ENCODE results near the gene ANKS1A. TPM values are rescaled to one million over a fixed set of nuclear protein-coding genes. Genes with fewer than 3 reads are reported as not detected.
A peak's percentile ranks its signal among the peaks of the same experiment; 100 is the strongest.
"Not testable (repeated sequence)": the region's sequence is repeated elsewhere in the genome, so short reads cannot be mapped to it uniquely, and the experiment has no call there.

ANKS1A gene
- total RNA-seq, 1 experiment from 2014 or later, result 18.4 TPM

DNA sequence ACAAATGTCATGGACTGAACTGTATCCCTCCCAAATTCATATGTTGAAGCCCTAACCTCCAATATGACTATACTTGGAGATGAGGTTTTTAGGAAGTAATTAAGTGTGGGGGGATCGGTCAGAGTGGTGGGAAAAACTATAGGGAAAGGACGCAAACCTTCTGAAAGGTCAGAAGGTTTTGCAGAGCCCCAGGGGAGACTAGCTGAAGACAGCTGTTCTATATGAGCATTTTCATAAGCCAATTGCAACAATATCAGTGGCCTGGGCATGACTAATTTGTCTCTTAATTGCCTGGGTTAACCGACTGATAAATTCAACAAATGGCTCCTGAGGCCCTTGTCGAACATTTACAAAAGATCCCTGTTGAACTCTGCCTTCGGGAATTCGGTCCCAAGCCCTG lies 217.0 kb downstream of the ANKS1A start:
- not testable (repeated sequence) for DNase-seq (ENCODE audit: low read depth)

DNA sequence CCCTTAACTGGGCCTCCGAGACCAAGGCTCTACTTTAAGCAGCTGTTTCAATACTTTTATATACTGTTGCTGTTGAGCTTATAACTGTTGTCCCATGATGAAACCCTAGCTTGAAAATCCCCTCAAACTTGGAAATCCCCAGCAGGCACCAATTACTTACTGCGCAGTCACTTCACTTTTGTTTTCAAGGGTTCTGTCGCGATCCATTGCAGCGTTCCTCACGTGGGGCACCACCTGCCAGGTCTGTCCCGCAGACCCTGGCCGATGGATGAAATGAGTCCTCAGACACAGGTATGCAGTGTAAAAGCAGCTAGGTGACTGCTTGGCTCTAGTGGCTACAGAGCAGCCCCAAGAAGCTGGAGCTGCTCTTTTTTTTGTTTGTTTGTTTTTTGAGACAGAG lies 218.2 kb downstream of the ANKS1A start:
- DNase-seq (ENCODE audit: low read depth), result not testable (repeated sequence)

DNA sequence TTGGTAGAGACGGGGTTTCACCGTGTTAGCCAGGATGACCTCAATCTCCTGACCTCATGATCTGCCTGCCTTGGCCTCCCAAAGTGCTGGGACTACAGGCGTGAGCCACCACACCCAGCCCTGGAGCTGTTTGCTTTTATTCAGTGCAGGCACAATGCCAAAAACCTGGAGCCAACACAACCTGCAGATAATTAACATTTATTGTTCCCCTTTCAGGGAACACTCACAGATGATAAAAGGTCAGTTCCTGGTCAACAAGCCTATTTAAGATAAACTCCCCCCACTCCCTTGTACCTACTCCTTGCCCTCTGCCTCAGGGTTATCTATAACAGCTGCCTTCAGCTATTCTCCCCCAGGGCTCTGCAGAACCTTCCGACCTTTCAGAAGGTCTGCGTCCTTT lies 218.7 kb downstream of the ANKS1A start:
- DNase-seq (ENCODE audit: low read depth), result not testable (repeated sequence)

DNA sequence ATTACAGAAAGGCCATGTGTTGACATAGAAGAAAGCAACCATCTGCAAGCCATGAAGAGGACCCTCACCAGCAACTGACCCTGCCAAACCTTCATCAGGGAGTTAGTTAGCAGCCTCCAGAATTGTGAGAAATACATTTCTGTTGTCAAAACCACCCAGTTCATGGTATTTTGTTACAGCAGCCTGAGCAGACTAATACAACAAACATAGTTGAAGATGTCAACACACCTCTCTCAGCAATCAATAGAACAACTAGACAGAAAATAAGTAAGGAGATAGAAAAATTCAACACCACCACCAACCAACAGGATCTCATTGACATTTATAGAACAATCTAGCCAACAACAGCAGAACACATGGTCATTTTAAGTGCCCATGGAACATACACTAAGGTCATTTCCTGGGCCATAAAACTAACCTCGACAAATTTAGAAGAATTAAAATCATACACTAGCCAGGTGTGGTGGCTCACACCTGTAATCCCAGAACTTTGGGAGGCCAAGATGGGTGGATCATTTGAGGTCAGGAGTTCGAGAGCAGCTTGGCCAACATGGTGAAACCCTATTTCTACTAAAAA lies 219.3 kb downstream of the ANKS1A start:
- no peak for DNase-seq (ENCODE audit: low read depth)

DNA sequence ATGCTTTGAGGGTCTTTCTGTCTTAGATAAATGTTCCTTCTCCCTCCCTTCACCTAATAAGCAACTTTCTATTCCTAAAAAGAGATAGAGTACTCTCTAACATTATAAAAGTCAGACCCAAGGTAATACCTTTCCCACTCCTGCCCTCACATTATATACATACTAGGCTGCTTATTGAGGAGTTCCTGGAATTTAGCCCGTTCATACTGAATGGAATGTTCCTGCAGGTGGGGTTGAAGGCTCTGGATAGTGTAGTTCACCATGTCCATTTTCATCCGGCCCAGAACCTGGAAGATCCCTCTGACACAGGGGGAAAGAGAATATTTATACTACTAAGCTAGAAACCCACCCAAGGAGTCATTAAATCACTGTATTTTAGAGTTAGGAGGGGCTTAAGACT lies 231.7 kb downstream of the ANKS1A start:
- DNase-seq (ENCODE audit: low read depth), result no peak

DNA sequence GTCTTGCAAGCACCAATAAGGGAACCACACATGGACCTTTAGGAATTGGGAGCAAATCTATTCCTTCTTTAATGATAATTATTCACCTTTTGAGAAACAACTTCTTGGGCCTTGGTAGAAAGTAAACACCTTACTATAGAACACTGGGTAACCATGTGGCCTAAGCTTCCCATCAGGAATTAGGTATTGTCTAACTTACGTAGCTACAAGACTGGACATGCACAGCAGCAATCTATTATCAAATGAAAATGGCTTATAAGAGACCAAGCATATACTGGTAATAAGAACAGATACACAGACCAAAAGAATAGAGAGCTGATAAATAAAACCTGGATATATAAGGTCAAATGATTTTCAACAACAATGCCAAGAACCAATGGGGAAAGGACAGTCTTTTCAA lies 235.3 kb downstream of the ANKS1A start:
- no peak for DNase-seq (ENCODE audit: low read depth)

DNA sequence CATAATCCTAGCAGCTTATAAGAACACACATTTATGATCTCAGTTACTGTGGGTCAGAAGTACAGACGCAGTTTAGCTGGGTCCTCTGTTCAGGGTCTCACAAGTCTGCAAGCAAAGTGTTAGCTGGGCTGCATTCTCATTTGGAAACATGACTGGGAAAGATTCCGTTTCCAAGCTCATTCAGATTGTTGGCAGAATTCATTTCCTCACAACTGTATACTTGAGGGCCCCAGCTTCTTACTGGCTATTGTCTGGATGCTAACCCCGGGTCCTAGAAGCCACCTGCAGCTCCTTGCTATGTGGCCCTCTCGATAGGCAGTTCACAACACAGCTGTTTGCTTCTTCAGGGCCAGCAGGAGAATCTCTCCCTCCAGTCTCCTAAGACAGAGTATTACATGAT lies 239.0 kb downstream of the ANKS1A start:
- DNase-seq (ENCODE audit: low read depth), result no peak

DNA sequence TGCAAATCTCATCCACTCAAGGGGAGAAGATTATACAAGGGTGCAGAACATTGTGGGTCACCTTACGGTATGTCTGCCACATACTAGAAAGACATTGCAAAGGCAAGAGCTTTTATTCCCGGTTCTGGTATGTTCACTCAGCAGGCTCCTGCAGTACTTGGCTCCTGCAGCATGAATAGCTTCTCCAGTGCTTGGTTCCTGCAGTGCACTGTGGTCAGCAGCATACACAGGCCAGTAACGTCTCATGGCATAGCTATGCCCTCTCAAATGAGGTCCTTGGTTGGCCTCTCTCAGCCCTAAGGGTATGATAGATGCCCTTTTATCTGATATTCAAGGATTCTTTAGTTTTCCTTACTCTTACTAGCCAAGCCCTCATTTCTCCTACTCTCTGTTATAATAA lies 239.4 kb downstream of the ANKS1A start:
- DNase-seq (ENCODE audit: low read depth), result peak; percentile 64

DNA sequence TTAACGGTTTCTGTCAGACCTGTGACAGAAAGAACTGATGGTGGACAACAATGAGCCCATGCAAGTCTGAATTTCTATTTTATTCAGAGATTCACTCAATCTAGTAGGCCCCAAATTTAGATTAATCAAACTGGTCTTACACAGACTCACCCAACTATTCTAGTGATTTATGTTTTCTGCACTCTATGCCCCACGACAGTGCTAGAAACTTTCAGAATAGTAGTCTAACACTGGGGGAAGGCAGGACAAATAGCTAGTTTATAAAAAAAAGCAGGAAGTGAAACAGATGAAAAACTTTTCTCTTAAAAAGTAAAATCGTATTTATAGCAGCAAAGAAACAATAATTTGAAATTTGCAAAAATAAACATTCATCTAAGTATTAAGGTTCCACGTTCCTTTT lies 247.1 kb downstream of the ANKS1A start:
- DNase-seq (ENCODE audit: low read depth), result no peak

DNA sequence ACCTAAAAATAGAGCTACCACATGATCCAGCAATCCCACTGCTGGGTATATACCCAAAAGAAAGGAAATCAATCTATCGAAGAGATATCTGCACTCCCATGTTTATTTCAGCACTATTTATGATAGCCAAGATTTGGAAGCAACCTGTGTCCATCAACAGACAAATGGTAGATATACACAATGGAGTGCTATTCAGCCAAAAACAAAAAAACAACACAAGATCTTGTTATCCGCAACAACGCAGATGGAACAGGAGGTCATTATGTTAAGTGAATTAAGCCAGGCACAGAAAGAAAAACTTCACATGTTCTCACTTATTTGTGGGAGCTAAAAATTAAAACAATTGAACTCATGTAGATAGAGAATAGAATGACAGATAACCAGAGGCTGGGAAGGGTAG lies 249.1 kb downstream of the ANKS1A start:
- DNase-seq (ENCODE audit: low read depth), result not testable (repeated sequence)

DNA sequence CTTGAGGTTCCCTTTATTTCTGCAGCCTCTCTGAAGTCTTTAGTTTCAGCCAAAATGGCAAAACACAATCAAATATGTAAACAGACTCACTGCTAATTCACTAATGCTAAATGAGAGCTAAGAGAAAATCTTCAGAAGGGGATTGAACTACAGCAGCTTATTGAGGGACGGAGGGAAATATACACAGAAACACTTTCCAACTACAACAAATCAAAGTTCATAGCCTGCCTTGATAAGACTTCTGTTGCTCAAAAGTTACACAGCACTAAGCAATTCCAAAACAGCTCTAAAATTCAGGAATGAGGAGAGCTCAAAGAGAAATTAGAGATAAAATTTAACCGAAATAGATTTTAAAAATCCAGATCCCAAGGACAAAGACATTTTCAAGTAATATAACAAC lies 250.4 kb downstream of the ANKS1A start:
- DNase-seq (ENCODE audit: low read depth), result no peak

DNA sequence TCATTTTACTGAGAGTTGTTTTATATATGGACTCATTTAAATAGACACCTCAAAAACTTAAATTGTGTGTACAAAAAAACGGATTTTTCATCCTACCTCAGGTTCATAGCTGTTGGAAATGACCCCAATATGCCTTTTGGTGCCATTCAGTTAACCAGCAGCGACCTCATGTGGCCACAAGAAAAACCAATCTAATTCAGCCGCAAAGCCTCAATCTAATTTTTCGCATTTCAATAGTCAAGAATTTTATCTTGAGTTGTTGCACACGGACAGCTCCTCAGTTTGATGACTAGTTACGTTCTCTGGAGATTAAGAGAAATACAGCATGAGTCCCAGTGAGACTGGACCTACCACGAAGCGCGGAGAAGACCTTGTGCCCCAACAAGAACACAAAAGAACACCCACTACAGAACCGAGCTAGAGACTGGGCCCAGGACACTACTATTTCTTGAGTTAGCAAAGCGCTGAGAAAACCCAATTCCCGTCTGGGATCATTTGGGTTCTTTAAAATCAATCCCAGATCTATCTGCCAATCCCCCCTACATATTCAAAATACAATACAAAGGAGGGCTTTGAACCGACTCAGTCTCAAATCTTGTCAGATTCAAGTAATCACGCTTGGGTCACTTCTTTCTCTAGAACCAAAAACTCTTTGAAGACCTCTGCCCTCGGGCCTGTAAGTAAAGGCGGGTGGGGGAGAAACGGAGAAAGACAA lies 251.0 kb downstream of the ANKS1A start:
- DNase-seq (ENCODE audit: low read depth), result peak; percentile 67

DNA sequence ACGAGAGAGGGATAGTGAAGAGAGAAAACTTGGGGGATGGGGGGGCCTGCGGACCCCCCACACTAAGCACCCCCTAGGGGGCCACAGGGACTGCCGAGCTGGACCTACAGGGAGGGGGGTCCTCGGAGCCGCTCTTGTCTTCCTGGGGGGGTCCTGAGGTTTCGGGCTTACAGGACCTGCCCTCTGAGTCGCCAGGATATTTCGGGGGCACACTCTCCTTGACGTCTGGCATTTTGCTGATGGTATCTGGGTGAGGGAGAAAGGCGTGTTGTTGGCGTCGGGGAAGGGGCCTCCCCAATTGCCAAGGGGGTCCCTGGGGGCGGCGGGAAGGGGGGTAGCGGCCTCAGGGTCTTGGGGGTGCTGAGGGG lies 251.6 kb downstream of the ANKS1A start:
- no peak for DNase-seq (ENCODE audit: low read depth)

Other genes with a start within 250 kb of the ANKS1A start
- gene ILRUN, start 192.5 kb upstream of the ANKS1A start, total RNA-seq (2014; rRNA removed; shearing (Covaris generic)), result 74.6 and 82.9 TPM in 2 replicates
- gene SNRPC, start 131.8 kb upstream of the ANKS1A start, total RNA-seq (2014; rRNA removed; shearing (Covaris generic)), result 304 and 338 TPM in 2 replicates
- 5.9 and 9.3 TPM in 2 replicates for gene BLTP3A, start 97.2 kb upstream of the ANKS1A start, total RNA-seq (2014; rRNA removed; shearing (Covaris generic))
- gene TAF11, start 1.2 kb upstream of the ANKS1A start, total RNA-seq (2014; rRNA removed; shearing (Covaris generic)), result 55.9 and 78.5 TPM in 2 replicates

Measured in M059J (cell line).